NCI-H345 (cell line): ENCODE measurements around the gene RPGRIP1L.
"Not testable (repeated sequence)": the region's sequence is repeated elsewhere in the genome, so short reads cannot be mapped to it uniquely, and the experiment has no call there.

Source experiments
- DNase-seq: peaks from one replicate; lab custom pipeline; 2025; lab: John Stamatoyannopoulos, UW

The RPGRIP1L gene

GRCh38 chr16:53712065-53712464 is 8.4 kb upstream of the RPGRIP1L start:
- DNase-seq: no peak

DNA sequence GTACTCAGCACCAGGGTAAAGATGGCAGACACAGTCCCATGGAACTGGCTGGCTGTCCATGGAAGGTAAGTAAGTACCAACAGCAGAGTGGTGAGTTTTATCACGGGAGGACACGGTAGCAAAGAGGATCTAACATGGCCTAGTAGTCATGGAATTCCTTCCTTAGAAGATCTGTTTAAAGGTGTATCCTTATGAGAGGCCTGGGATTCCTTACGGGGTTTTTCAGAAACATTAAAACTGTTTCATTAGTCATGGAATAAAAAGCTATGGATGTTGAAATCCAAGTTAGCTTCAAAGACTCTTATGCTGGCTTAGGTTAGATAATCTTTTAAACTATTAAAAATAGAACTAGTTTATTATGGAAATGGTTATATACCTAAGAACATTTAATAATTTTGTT is 7.7 kb upstream of the RPGRIP1L start:
- DNase-seq: no peak

- DNase-seq: no peak
These were observed 4.8 kb upstream of the RPGRIP1L start for GRCh38 chr16:53708490-53708889.

DNA sequence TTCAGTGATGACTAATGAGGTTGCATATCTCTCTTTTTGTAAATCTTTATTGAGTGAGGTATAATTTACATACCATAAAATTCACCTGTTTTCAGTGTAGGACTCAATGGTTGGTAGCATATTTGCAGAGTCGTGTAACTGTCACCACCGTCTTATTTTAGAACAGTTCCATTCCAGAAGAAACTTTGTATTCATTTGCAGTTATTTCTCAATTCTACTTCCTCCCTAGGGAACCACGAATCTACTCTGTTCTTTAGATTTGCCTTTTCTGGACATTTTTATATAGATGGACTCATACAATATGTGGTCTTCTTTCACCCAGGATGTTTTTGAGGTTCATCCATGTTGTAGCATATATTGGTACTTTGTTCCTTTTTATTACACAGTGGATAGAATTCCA is 4.0 kb upstream of the RPGRIP1L start:
- DNase-seq: no peak

DNA sequence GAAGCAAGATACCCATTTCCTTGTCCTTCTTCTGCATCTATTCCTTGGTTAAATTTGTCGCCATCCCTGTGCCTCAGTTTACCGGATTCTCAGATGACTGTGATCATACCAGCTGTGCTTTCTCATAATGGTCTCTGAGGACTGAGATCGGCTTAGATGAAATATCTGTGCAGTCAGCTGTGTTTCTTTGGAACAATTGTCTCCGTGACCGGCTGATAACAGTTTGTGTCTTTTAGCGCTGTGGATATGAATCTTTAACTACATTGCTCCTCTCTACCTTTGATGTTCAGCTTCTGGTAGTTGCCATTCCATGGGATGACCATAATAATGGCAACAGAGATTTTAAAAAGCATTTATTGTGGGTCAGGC is 770 bp upstream of the RPGRIP1L start:
- DNase-seq: no peak

DNA sequence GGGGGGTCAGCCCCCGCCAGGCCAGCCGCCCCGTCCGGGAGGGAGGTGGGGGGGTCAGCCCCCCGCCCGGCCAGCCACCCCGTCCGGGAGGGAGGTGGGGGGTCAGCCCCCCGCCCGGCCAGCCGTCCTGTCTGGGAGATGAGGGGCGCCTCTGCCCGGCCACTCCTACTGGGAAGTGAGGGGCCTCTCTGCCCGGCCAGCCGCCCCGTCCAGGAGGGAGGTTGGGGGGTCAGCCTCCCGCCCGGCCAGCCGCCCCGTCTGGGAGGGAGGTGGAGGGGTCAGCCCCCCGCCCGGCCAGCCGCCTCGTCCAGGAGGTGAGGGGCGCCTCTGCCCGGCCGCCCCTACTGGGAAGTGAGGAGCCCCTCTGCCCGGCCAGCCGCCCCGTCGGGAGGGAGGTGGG is 5.4 kb downstream of the RPGRIP1L start:
- DNase-seq: not testable (repeated sequence)

GRCh38 chr16:53695070-53695469 is 8.6 kb downstream of the RPGRIP1L start:
- DNase-seq: no peak

DNA sequence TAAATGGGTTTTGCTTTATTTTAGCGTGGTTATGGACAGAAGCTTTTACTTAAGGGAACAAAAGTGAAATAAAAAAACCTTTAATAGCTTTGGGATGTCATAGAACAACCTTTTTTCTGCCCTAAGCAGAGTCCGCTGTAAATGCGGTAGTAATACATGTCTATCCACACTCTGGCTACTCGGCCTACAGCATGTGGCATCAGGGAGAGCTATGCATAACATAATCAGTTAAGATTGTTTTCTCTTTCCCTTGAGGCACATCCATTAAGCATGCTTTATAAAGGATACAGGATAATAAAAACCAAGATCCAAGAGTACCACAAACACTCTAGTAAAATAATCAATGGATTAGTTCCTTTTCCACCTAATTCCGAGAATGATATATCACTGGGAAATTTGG is 10.3 kb downstream of the RPGRIP1L start:
- DNase-seq: no peak

GRCh38 chr16:53692146-53692545 is 11.5 kb downstream of the RPGRIP1L start:
- DNase-seq: no peak

DNA sequence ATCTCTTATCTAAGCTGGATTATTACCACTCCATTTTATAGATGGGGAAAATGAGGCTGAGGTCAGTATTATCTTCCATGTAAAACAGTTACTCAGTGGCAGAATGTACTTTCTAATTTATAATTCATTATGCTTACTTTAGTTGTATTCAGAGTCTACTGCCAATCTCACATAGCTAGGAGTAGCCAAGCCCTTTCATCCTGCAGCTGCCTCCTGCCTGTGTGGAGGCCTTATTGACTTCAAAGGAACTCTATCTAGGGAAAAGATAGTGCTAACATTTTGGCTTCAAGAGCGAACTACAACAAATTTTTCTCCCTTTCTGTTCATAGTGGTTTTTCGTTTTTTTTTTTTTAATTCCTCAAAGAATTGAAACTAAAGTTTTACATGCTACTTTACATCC is 12.9 kb downstream of the RPGRIP1L start:
- no peak for DNase-seq

DNA sequence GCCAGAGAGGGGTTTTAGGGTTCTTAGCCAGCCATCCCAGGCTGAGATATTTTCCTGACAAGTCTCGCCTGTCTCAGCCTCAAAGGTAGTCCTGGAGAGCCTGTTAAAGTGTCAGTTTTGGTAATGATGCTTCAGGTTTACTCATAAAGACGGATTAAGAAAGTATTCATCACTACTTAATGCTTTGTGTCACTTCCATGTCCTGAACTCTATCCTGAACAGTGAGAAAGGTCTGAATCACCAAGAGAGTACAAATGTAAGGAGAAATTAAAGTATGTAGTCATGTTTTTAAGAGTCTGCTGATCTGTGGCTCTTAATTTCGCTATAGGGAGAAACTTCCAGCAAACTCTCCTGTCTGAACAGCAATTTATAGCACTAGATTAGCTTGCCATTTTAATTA is 14.0 kb downstream of the RPGRIP1L start:
- no peak for DNase-seq

GRCh38 chr16:53686710-53687109 is 16.9 kb downstream of the RPGRIP1L start:
- no peak for DNase-seq

DNA sequence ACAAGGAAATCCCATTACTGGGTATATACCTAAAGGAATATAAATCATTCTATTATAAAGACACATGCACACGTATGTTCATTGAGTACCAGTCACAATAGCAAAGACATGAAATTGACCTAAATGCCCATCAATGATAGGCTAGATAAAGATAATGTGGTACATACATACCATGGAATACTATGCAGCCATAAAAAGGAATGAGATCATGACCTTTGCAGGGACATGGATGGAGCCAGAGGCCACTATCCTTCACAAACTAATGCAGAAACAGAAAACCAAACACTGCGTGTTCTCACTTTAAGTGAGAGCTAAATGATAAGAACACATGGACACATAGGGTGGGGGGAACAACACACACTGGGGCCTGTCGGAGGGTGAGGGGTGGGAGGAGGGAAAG is 18.3 kb downstream of the RPGRIP1L start:
- not testable (repeated sequence) for DNase-seq

- DNase-seq: no peak
These were observed 22.3 kb downstream of the RPGRIP1L start for GRCh38 chr16:53681354-53681753.

- DNase-seq: no peak
These were observed 22.9 kb downstream of the RPGRIP1L start for GRCh38 chr16:53680756-53681155.

DNA sequence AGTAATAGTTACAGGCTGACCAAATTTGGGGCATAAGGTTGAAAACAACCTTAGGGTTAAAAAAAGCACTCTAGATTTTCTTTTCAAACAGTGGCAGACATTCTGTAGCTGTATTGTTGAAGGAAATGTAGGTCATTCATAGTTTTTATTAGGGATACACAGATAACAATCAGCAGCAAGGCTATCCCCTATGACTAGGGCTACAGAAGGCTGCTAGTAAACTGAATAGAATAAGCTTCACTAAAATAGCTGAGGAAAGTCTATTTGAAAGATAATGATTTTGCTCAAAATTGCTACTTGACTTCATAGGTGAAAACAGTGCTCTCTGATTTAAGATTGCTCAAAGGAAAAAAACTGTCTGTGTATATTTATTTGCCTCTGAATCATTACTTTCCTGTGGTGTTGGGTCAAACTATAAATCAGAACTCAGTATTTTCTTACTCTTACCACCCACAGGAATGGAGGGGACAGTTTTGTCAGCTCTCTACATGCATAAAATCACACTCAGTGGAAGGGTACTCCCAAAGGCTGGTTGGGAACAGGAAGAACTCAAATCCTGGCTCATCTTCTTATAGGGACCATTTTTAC is 24.8 kb downstream of the RPGRIP1L start:
- DNase-seq: no peak

DNA sequence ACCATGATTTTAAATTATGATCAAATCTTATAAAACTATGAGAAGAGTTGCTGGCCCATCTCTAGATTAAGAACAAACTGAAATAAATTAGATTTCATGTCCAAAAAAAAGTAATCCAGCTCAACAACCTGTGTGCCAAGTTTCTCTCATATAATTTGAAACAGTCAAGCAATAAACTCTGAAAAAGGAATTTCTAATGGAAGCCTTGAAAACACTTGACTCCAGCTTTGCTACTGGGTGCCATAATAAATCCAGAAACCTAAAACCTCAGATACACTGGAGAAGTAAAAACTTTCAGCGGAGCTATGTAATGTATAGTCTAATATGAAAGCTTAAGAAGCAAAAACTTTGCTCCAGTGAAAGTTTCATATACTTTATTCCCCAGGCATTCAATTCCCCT is 25.5 kb downstream of the RPGRIP1L start:
- DNase-seq: no peak

DNA sequence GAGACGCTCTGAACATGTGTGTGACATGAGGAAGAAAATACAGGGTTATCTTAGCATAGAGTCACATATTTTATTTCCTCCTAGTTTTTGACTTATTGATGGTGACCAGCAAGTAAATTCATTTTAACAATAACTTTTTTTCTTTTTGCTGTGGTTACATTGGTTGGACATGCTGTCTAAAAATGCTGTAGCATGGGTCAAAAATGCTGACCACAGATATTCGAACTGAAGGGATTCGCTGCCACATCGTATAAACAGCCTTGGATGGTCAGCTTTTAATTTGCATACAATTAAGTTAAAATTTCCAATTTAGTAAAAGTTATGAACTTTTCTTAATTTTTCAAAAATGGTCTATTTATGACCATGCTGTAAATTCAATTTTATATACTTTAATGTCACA is 30.5 kb downstream of the RPGRIP1L start:
- DNase-seq: no peak

GRCh38 chr16:53672461-53672860 is 31.2 kb downstream of the RPGRIP1L start:
- no peak for DNase-seq

- DNase-seq: no peak
These were observed 34.8 kb downstream of the RPGRIP1L start for GRCh38 chr16:53668869-53669268.

DNA sequence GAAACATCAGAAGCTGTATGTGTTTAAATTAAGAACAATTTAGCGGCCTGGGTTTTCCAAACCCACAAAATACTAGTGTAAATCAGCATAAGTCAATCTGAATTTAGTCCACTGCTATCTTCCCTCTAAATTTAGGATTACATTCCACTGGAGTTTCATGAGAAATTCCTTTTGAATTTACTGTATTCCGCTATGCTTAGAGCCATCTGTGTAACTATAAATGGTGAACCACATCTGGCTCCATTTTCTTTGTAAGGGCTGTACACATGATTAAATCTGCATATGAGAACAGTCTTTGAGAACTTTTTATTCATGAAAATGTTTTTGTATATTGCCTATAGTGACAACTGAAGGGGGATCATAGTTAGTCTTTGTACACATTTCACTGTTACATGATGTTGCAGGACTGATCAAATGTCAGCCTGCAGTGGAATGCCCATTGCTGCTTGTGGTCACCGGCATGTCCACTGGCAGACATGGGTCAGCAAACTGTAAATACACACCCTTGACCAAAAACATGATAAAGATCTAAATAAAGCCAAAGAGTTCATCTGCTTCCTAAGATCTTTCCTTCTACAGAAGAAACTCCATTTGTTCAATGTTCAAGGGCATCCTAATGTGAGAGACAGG is 36.8 kb downstream of the RPGRIP1L start:
- no peak for DNase-seq

GRCh38 chr16:53664724-53665345 is 38.8 kb downstream of the RPGRIP1L start:
- no peak for DNase-seq

GRCh38 chr16:53662072-53662471 is 41.6 kb downstream of the RPGRIP1L start:
- no peak for DNase-seq

- no peak for DNase-seq
These were observed 48.7 kb downstream of the RPGRIP1L start for GRCh38 chr16:53654946-53655345.
